Muscle of leg (tissue), 11 donors: Measurements from ENCODE around the gene TMEM38A. TPM values are rescaled to one million over a fixed set of nuclear protein-coding genes. Genes with fewer than 3 reads are reported as not detected.
A peak's percentile ranks its signal among the peaks of the same experiment; 100 is the strongest.
"Not testable (repeated sequence)": the region's sequence is repeated elsewhere in the genome, so short reads cannot be mapped to it uniquely, and the experiment has no call there.

Experiments used
- DNase-seq: peaks from one replicate; pipeline ENCODE4 v3.0.0; 2013
- H3K27ac ChIP-seq: one replicate; pipeline ENCODE4 v1.5.1; 2013; ENCODE audit warnings: mild to moderate bottlenecking, low read length, control low read depth
- H3K27me3 ChIP-seq: one replicate; pipeline ENCODE4 v1.6.1; 2013; ENCODE audit warnings: low read length; ENCODE audit not compliant: control insufficient read depth, insufficient read depth
- H3K36me3 ChIP-seq: one replicate; pipeline ENCODE4 v1.6.1; 2013; ENCODE audit warnings: low read length; ENCODE audit not compliant: control insufficient read depth, insufficient read depth
- H3K4me1 ChIP-seq: one replicate; pipeline ENCODE4 v1.6.1; 2013; ENCODE audit warnings: low read length; ENCODE audit not compliant: control insufficient read depth, insufficient read depth
- H3K4me3 ChIP-seq: one replicate; pipeline ENCODE4 v1.5.1; 2013; ENCODE audit warnings: low read length, control low read depth
- H3K9me3 ChIP-seq: replicated peaks from 2 replicates; pipeline ENCODE4 v1.6.1; 2013; ENCODE audit warnings: low read depth, low read length; ENCODE audit not compliant: control insufficient read depth
- WGBS: methylation state at CpG from one replicate; pipeline ENCODE4 v1.1.5; 2013; ENCODE audit warnings: missing lambda C conversion rate; ENCODE audit not compliant: insufficient coverage; 5-methylcytosine and 5-hydroxymethylcytosine counted together
- polyA plus RNA-seq, 8 donors: library from polyadenylated mRNA; unstranded; fragments of 120-200 nt; gene quantifications; one replicate each; pipeline versions ENCODE4 v1.2.1 to v1.2.3, GENCODE V29; 2013; ENCODE audit warnings: inconsistent platforms in 1 of 8, low replicate concordance in 1 of 8; ENCODE audit not compliant: insufficient read length in 8 of 8, insufficient read depth in 1 of 8
- total RNA-seq: library from RNA; stranded (reverse); fragments of 120-200 nt; gene quantifications from one replicate; pipeline ENCODE4 v1.2.4, GENCODE V29; 2013

Gene TMEM38A
- total and polyA plus RNA-seq, 9 donors = 78.3 to 175 (median 118) TPM

- no peaks in the 10 kb centered on the region for H3K9me3 ChIP-seq
- peak; percentile 63 for DNase-seq
- H3K4me1 ChIP-seq = no peaks in the 10 kb centered on the region
- WGBS = 32% methylated on average over 6 of the region's 7 CpGs
- H3K27ac ChIP-seq = no peak overlapping the region
- peaks cover 74% of the 10 kb centered on the region for H3K36me3 ChIP-seq
- no peak overlapping the region for H3K4me3 ChIP-seq
- H3K27me3 ChIP-seq = no peaks in the 10 kb centered on the region
Measured at GRCh38 chr19:16652854-16653253, 8.1 kb upstream of the TMEM38A start.

GRCh38 chr19:16654140-16654539, 6.8 kb upstream of the TMEM38A start:
- Histone ChIP-seq H3K27ac (no peak overlapping the region), H3K9me3 (no peaks in the 10 kb centered on the region), H3K27me3 (no peaks in the 10 kb centered on the region), H3K4me3 (no peak overlapping the region), H3K4me1 (peaks cover 8% of the 10 kb centered on the region), H3K36me3 (peaks cover 82% of the 10 kb centered on the region)
- 93% methylated on average over 3 of the region's 3 CpGs for WGBS
- DNase-seq = no peak

- peaks cover 82% of the 10 kb centered on the region for H3K36me3 ChIP-seq
- no peak overlapping the region for H3K27ac ChIP-seq
Measured at GRCh38 chr19:16654627-16655026, 6.3 kb upstream of the TMEM38A start.

GRCh38 chr19:16655727-16656126, 5.2 kb upstream of the TMEM38A start:
- Histone ChIP-seq H3K4me1 (peaks cover 18% of the 10 kb centered on the region), H3K36me3 (peaks cover 80% of the 10 kb centered on the region), H3K9me3 (no peaks in the 10 kb centered on the region), H3K4me3 (no peak overlapping the region), H3K27me3 (no peaks in the 10 kb centered on the region), H3K27ac (no peak overlapping the region)
- DNase-seq = no peak
- WGBS = 88% methylated on average over 10 of the region's 11 CpGs

More at GRCh38 chr19:16654627-16655026, 6.3 kb upstream of the TMEM38A start:
- H3K4me1 ChIP-seq = peaks cover 13% of the 10 kb centered on the region
- no peaks in the 10 kb centered on the region for H3K9me3 ChIP-seq
- no peak overlapping the region for H3K4me3 ChIP-seq
- DNase-seq = no peak
- H3K27me3 ChIP-seq = no peaks in the 10 kb centered on the region
- WGBS = 86% methylated on average over 1 of the region's 3 CpGs

GRCh38 chr19:16657384-16657783, 3.6 kb upstream of the TMEM38A start:
- H3K4me3 ChIP-seq = no peak overlapping the region
- peaks cover 63% of the 10 kb centered on the region for H3K36me3 ChIP-seq
- peaks cover 25% of the 10 kb centered on the region for H3K4me1 ChIP-seq
- 74% methylated on average over 3 of the region's 5 CpGs for WGBS
- DNase-seq = no peak
- no peak overlapping the region for H3K27ac ChIP-seq
- H3K27me3 ChIP-seq = no peaks in the 10 kb centered on the region
- no peaks in the 10 kb centered on the region for H3K9me3 ChIP-seq

GRCh38 chr19:16659464-16659831, 1.5 kb upstream of the TMEM38A start:
- peak overlapping the region; percentile 99 for H3K27ac ChIP-seq
- no peaks in the 10 kb centered on the region for H3K27me3 ChIP-seq
- 1% methylated on average over 13 of the region's 14 CpGs for WGBS
- no peaks in the 10 kb centered on the region for H3K9me3 ChIP-seq
- peaks cover 28% of the 10 kb centered on the region for H3K4me1 ChIP-seq
- no peak for DNase-seq
- peaks cover 46% of the 10 kb centered on the region for H3K36me3 ChIP-seq
- H3K4me3 ChIP-seq = peak overlapping the region; percentile 96

- under 1% methylated on average over 56 of the region's 60 CpGs for WGBS
- Histone ChIP-seq H3K27ac (peak within 1 kb of the TSS; percentile 99), H3K4me1 (peaks cover 28% of the 10 kb centered on the region), H3K36me3 (peaks cover 41% of the 10 kb centered on the region), H3K27me3 (no peaks in the 10 kb centered on the region), H3K4me3 (peak within 1 kb of the TSS; percentile 96), H3K9me3 (no peaks in the 10 kb centered on the region)
- DNase-seq = peak; percentile 100
Measured at GRCh38 chr19:16659832-16660708, 869 bp upstream of the TMEM38A start, which contains the start of gene SMIM7. TSS of gene SMIM7 (minus strand) at chr19:16660144. CDS start at chr19:16660110, 34 bp downstream.

GRCh38 chr19:16661480-16662034, 618 bp downstream of the TMEM38A start:
- Histone ChIP-seq H3K36me3 (peaks cover 29% of the 10 kb centered on the region), H3K27ac (peak overlapping the region; percentile 88), H3K4me3 (peak overlapping the region; percentile 96), H3K27me3 (no peaks in the 10 kb centered on the region), H3K4me1 (peaks cover 28% of the 10 kb centered on the region), H3K9me3 (no peaks in the 10 kb centered on the region)
- DNase-seq = peak; percentile 53
- 2% methylated on average over 28 of the region's 31 CpGs for WGBS

- H3K4me3 ChIP-seq = no peak overlapping the region
- WGBS = 100% methylated on average over 1 of the region's 5 CpGs
- peaks cover 7% of the 10 kb centered on the region for H3K36me3 ChIP-seq
- H3K4me1 ChIP-seq = peaks cover 15% of the 10 kb centered on the region
- no peaks in the 10 kb centered on the region for H3K9me3 ChIP-seq
- no peak overlapping the region for H3K27ac ChIP-seq
- H3K27me3 ChIP-seq = no peaks in the 10 kb centered on the region
- DNase-seq = no peak
Measured at GRCh38 chr19:16668176-16668575, 7.2 kb downstream of the TMEM38A start.

- not testable (repeated sequence) for H3K27ac ChIP-seq, DNase-seq, H3K4me3 ChIP-seq, H3K9me3 ChIP-seq, H3K27me3 ChIP-seq, H3K36me3 ChIP-seq
- H3K4me1 ChIP-seq = peaks cover 15% of the 10 kb centered on the region
- WGBS = no CpG with 5 or more reads among the region's 4 CpGs
Measured at GRCh38 chr19:16668702-16669101, 7.8 kb downstream of the TMEM38A start.
